Parathyroid adenoma (tissue), 2 donors: Measurements from ENCODE around the gene GGA3.
"Not testable (repeated sequence)": the region's sequence is repeated elsewhere in the genome, so short reads cannot be mapped to it uniquely, and the experiment has no call there.

ENCODE experiments used
- H2AFZ ChIP-seq: fragments of 300-600 bp; sonication (generic); one replicate; pipeline ENCODE4 v1.7.0; 2017; ENCODE audit warnings: antibody characterized with exemption, mild to moderate bottlenecking
- H3K27ac ChIP-seq: fragments of 300-600 bp; sonication (generic); one replicate; pipeline ENCODE4 v1.7.0; 2017
- H3K27me3 ChIP-seq: fragments of 300-600 bp; sonication (generic); one replicate; pipeline ENCODE4 v1.7.0; 2017; ENCODE audit warnings: low read length; ENCODE audit not compliant: control insufficient read depth, insufficient read depth
- H3K36me3 ChIP-seq: fragments of 300-600 bp; sonication (generic); one replicate; pipeline ENCODE4 v1.7.0; 2017; ENCODE audit warnings: low read length; ENCODE audit not compliant: control insufficient read depth, insufficient read depth
- H3K4me1 ChIP-seq: fragments of 300-600 bp; sonication (generic); one replicate; pipeline ENCODE4 v1.7.0; 2017; ENCODE audit warnings: control low read depth
- H3K4me2 ChIP-seq: fragments of 300-600 bp; sonication (generic); one replicate; pipeline ENCODE4 v1.7.0; 2017; ENCODE audit warnings: low read length
- H3K4me3 ChIP-seq: fragments of 300-600 bp; sonication (generic); one replicate; pipeline ENCODE4 v1.7.0; 2017; ENCODE audit warnings: low read depth, low read length
- H3K79me2 ChIP-seq: fragments of 300-600 bp; sonication (generic); one replicate; pipeline ENCODE4 v1.7.0; 2017; ENCODE audit warnings: control low read depth
- H3K9ac ChIP-seq: fragments of 300-600 bp; sonication (generic); one replicate; pipeline ENCODE4 v1.7.0; 2017; ENCODE audit warnings: mild to moderate bottlenecking
- H3K9me3 ChIP-seq: fragments of 300-600 bp; sonication (generic); one replicate; pipeline ENCODE4 v1.7.0; 2017; ENCODE audit warnings: low read length; ENCODE audit not compliant: control insufficient read depth
- TF ChIP-seq, protein P1 (sequence below): fragments of 300-600 bp; sonication (generic); IDR thresholded peaks from one replicate; pipeline ENCODE4 v1.7.0; 2017; ENCODE audit warnings: antibody characterized with exemption, mild to moderate bottlenecking
- donor health status: primary hyperparathyroidism.

Gene GGA3

DNA sequence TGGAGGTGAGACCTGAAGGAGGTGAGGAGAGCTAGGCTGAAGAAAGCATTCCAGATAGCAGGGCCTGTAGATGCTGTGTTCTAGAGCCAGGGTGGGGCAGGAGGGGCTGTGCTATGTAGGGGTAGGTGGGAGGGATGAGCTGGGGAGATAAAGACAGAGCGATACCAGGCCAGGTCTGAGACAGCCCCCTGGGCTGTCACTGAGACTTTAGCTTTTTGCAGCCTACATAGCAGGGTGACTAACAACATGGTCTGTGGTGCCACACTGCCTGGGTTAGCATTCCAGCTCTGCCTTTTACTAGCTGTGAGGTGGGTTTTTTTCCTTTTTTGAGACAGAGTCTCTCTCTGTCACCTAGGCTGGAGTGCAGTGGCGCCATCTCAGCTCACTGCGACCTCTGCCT is 41.6 kb downstream of the GGA3 start:
- Histone ChIP-seq H3K36me3 (no peaks in the 10 kb centered on the region), H3K4me1 (no peaks in the 10 kb centered on the region), H3K4me3 (no peak overlapping the region), H3K4me2 (no peak overlapping the region), H3K27ac (no peak overlapping the region), H2AFZ (no peak overlapping the region), H3K79me2 (peaks cover 2% of the 10 kb centered on the region), H3K27me3 (no peaks in the 10 kb centered on the region), H3K9ac (no peak overlapping the region), H3K9me3 (no peaks in the 10 kb centered on the region)
- TF ChIP-seq, protein P1, sequence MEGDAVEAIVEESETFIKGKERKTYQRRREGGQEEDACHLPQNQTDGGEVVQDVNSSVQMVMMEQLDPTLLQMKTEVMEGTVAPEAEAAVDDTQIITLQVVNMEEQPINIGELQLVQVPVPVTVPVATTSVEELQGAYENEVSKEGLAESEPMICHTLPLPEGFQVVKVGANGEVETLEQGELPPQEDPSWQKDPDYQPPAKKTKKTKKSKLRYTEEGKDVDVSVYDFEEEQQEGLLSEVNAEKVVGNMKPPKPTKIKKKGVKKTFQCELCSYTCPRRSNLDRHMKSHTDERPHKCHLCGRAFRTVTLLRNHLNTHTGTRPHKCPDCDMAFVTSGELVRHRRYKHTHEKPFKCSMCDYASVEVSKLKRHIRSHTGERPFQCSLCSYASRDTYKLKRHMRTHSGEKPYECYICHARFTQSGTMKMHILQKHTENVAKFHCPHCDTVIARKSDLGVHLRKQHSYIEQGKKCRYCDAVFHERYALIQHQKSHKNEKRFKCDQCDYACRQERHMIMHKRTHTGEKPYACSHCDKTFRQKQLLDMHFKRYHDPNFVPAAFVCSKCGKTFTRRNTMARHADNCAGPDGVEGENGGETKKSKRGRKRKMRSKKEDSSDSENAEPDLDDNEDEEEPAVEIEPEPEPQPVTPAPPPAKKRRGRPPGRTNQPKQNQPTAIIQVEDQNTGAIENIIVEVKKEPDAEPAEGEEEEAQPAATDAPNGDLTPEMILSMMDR = no peak

DNA sequence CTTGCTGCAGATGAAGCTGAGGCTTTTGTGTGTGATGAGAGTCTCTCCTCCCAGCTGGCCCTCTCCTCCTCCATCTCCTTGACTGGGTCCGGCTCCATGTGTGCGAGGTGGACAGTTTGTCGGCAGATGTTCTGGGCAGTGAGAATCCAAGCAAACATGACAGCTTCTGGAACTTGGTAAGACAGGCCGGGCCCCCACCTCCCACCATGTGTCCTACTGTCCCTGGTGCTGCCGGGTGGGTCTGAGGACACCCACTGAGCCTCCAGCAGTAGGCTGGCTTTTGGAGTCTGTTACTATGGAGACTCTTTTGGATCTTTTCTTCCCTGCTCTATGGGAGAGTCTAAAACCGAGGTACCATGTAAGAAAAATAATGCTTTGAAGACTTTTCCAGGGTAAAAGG is 43.3 kb downstream of the GGA3 start:
- Histone ChIP-seq H3K36me3 (no peaks in the 10 kb centered on the region), H3K27me3 (no peaks in the 10 kb centered on the region), H3K9ac (no peak overlapping the region), H2AFZ (no peak overlapping the region), H3K27ac (no peak overlapping the region), H3K4me1 (no peaks in the 10 kb centered on the region), H3K4me2 (no peak overlapping the region), H3K4me3 (no peak overlapping the region), H3K9me3 (no peaks in the 10 kb centered on the region), H3K79me2 (peaks cover 2% of the 10 kb centered on the region)
- TF ChIP-seq, protein P1 = no peak

- Histone ChIP-seq H3K79me2 (peaks cover 13% of the 10 kb centered on the region), H3K4me3 (no peak overlapping the region), H2AFZ (no peak overlapping the region), H3K4me1 (no peaks in the 10 kb centered on the region), H3K9ac (no peak overlapping the region), H3K27me3 (no peaks in the 10 kb centered on the region), H3K36me3 (no peaks in the 10 kb centered on the region), H3K27ac (no peak overlapping the region), H3K9me3 (no peaks in the 10 kb centered on the region), H3K4me2 (no peak overlapping the region)
- TF ChIP-seq, protein P1 = no peak
Observed at GRCh38 chr17:75209061-75209460, 52.3 kb downstream of the GGA3 start.

GRCh38 chr17:75208161-75208560 is 53.2 kb downstream of the GGA3 start:
- H3K4me1 ChIP-seq = no peaks in the 10 kb centered on the region
- no peaks in the 10 kb centered on the region for H3K9me3 ChIP-seq
- TF ChIP-seq, protein P1 = no peak
- no peak overlapping the region for H3K9ac ChIP-seq
- no peaks in the 10 kb centered on the region for H3K27me3 ChIP-seq
- no peak overlapping the region for H3K4me3 ChIP-seq
- H3K36me3 ChIP-seq = no peaks in the 10 kb centered on the region
- no peak overlapping the region for H2AFZ ChIP-seq
- peaks cover 13% of the 10 kb centered on the region for H3K79me2 ChIP-seq
- no peak overlapping the region for H3K4me2 ChIP-seq
- H3K27ac ChIP-seq = no peak overlapping the region

DNA sequence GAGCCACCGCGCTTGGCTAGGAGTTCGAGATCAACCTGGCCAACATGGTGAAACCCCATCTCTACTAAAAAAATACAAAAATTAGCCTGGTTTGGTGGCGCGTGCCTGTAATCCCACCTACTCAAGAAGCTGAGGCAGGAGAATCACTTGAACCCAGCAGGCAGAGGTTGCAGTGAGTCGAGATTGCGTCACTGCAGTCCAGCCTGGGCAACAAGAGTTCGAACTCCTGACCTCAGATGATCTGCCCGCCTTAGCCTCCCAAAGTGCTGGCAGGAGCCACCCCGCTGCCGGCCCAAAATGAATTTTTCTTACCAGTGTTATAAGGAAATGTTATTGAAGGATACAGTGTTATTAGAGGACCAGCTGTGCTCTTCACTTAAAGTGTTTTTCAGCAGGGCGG is 53.6 kb downstream of the GGA3 start:
- Histone ChIP-seq H3K79me2 (peaks cover 13% of the 10 kb centered on the region), H3K36me3 (no peaks in the 10 kb centered on the region), H3K4me3 (no peak overlapping the region), H3K9ac (no peak overlapping the region), H2AFZ (no peak overlapping the region), H3K4me2 (no peak overlapping the region), H3K27ac (no peak overlapping the region), H3K27me3 (no peaks in the 10 kb centered on the region), H3K9me3 (no peaks in the 10 kb centered on the region), H3K4me1 (no peaks in the 10 kb centered on the region)
- TF ChIP-seq, protein P1 = no peak

DNA sequence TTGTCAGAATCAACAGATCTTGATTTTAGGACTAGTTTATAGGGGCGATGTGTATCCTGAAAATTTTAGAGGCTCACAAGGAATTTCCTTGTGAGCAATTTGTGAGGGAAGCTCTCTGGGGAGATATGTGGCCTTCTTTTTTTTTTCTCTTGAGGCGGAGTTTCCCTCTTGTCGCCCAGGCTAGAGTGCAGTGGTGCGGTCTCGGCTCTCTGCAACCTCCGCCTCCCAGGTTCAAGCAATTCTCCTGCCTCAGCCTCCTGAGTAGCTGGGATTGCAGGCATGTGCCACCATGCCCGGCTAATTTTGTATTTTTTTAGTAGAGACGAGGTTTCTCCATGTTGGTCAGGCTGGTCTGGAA is 54.4 kb downstream of the GGA3 start:
- H3K9me3 ChIP-seq, H3K36me3 ChIP-seq, H2AFZ ChIP-seq, H3K9ac ChIP-seq, H3K4me3 ChIP-seq, H3K27me3 ChIP-seq, H3K27ac ChIP-seq, H3K4me2 ChIP-seq, H3K4me1 ChIP-seq: not testable (repeated sequence)
- peaks cover 13% of the 10 kb centered on the region for H3K79me2 ChIP-seq
